ENCODE measurements around the gene CSMD2.

DNA sequence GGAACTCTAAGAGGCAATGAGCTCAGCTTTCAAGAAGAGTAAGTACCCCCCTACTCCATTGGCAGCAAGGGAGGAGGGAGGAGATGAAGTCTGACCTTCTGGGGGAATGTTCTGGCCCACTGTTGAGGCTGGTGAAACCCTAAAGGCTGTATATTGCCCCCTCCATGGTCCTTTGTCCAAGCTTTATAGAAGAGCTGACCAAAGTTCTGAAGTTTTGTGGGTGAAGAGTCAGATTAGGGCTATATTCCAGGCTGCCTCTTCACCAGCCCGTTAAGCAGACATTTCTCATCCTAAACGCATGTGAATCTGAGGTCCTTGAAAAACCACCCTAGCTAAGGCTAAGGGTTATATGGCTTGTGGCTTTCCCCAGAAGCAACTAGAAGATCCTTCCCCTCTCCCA, 13.0 kb upstream of the CSMD2 start:
- no peak for TF ChIP-seq BHLHE40 (IDR thresholded peaks at IDR 0.05; ENCODE audit: borderline replicate concordance)
- no peak for TF ChIP-seq ELF4 (IDR thresholded peaks at IDR 0.05)
- TF ChIP-seq FOXA1 (IDR thresholded peaks at IDR 0.05): no peak
- no peak for TF ChIP-seq ZNF384 (IDR thresholded peaks at IDR 0.05)
- TF ChIP-seq, protein P1, sequence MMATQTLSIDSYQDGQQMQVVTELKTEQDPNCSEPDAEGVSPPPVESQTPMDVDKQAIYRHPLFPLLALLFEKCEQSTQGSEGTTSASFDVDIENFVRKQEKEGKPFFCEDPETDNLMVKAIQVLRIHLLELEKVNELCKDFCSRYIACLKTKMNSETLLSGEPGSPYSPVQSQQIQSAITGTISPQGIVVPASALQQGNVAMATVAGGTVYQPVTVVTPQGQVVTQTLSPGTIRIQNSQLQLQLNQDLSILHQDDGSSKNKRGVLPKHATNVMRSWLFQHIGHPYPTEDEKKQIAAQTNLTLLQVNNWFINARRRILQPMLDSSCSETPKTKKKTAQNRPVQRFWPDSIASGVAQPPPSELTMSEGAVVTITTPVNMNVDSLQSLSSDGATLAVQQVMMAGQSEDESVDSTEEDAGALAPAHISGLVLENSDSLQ (IDR thresholded peaks at IDR 0.05): no peak
- no peak for TF ChIP-seq FOXM1 (IDR thresholded peaks at IDR 0.05; ENCODE audit: borderline replicate concordance)
- no peak for TF ChIP-seq LEF1 (IDR thresholded peaks at IDR 0.05; ENCODE audit: borderline replicate concordance)
- TF ChIP-seq SP1 (IDR thresholded peaks at IDR 0.05): no peak
- TF ChIP-seq FOXK2 (IDR thresholded peaks at IDR 0.05): no peak
- no peak for TF ChIP-seq TARDBP (IDR thresholded peaks at IDR 0.05)

Measured in HEK293T (cell line).